Measurements from ENCODE around the gene LINC00237. TPM values are rescaled to one million over a fixed set of nuclear protein-coding genes. Genes with fewer than 3 reads are reported as not detected.

Gene LINC00237
- total and polyA plus RNA-seq, 2 experiments from 2014 or later = not detected

GRCh38 chr20:21114584-21114983 is 8.4 kb upstream of the LINC00237 start:
- Histone ChIP-seq H3K27me3 (peaks cover 22% of the 10 kb centered on the region), H3K4me3 (no peak overlapping the region), H3K9me3 (ENCODE audit: low read depth) (no peaks in the 10 kb centered on the region), H3K27ac (no peak overlapping the region), H3K4me1 (ENCODE audit: low read depth) (no peaks in the 10 kb centered on the region), H3K36me3 (no peaks in the 10 kb centered on the region)
- TF ChIP-seq, protein P1, sequence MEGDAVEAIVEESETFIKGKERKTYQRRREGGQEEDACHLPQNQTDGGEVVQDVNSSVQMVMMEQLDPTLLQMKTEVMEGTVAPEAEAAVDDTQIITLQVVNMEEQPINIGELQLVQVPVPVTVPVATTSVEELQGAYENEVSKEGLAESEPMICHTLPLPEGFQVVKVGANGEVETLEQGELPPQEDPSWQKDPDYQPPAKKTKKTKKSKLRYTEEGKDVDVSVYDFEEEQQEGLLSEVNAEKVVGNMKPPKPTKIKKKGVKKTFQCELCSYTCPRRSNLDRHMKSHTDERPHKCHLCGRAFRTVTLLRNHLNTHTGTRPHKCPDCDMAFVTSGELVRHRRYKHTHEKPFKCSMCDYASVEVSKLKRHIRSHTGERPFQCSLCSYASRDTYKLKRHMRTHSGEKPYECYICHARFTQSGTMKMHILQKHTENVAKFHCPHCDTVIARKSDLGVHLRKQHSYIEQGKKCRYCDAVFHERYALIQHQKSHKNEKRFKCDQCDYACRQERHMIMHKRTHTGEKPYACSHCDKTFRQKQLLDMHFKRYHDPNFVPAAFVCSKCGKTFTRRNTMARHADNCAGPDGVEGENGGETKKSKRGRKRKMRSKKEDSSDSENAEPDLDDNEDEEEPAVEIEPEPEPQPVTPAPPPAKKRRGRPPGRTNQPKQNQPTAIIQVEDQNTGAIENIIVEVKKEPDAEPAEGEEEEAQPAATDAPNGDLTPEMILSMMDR (IDR thresholded peaks at IDR 0.05; ENCODE audit: low read depth, low read length) = no peak
- DNase-seq (ENCODE audit: low read depth in 1 of 2, low spot score in 1 of 2) = no peak

GRCh38 chr20:21113697-21114096 is 7.5 kb upstream of the LINC00237 start:
- no peak overlapping the region for H3K27ac ChIP-seq
- no peaks in the 10 kb centered on the region for H3K36me3 ChIP-seq
- H3K4me3 ChIP-seq = no peak overlapping the region
- no peak for DNase-seq (ENCODE audit: low read depth in 1 of 2, low spot score in 1 of 2)
- no peaks in the 10 kb centered on the region for H3K4me1 ChIP-seq (ENCODE audit: low read depth)
- H3K27me3 ChIP-seq = peaks cover 29% of the 10 kb centered on the region
- no peaks in the 10 kb centered on the region for H3K9me3 ChIP-seq (ENCODE audit: low read depth)
- TF ChIP-seq, protein P1 (IDR thresholded peaks at IDR 0.05; ENCODE audit: low read depth, low read length) = no peak

DNA sequence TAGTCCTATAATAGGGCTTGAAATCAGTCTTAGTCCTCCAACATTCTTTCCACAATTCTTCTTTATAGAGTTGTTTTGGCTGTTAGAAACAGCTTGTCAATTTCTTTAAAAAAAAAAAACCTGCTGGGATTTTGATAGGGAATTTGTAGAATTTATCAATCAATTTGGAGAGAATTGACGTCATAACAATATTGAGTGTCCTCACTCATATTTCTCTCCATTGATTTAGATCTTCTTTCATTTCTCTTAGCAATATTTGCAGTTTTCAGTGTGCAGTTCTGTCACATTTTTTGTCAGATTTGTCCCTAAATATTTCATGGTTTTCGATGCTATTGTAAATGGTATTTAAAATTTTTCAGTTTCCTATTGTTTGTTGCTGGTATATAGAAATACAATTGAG is 5.3 kb upstream of the LINC00237 start:
- Histone ChIP-seq H3K27ac (no peak overlapping the region), H3K4me3 (no peak overlapping the region), H3K4me1 (ENCODE audit: low read depth) (no peaks in the 10 kb centered on the region), H3K27me3 (peaks cover 52% of the 10 kb centered on the region), H3K9me3 (ENCODE audit: low read depth) (no peaks in the 10 kb centered on the region), H3K36me3 (no peaks in the 10 kb centered on the region)
- no peak for DNase-seq (ENCODE audit: low read depth in 1 of 2, low spot score in 1 of 2)
- TF ChIP-seq, protein P1 (IDR thresholded peaks at IDR 0.05; ENCODE audit: low read depth, low read length) = no peak

DNA sequence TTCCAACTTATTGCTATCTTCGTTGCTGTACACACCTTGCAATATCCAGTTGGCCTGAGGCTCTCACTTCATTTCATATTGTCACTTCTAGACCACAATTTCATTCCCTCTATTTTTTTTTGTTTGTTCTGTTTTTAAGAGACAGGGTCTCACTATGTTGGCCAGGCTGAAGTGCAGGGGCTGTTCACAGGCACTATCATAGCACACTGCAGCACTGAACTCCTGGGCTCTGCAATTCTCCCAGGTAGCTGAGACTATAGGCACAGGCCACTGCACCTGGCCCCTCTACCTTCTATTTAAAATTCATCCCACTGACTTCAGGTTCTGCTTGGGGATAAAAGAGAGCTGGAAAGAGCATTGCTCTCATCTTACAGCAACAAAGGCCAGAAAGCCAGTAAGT is 4.7 kb upstream of the LINC00237 start:
- no peak overlapping the region for H3K27ac ChIP-seq
- H3K27me3 ChIP-seq = peaks cover 58% of the 10 kb centered on the region
- no peak overlapping the region for H3K4me3 ChIP-seq
- TF ChIP-seq, protein P1 (IDR thresholded peaks at IDR 0.05; ENCODE audit: low read depth, low read length) = no peak
- H3K9me3 ChIP-seq (ENCODE audit: low read depth) = no peaks in the 10 kb centered on the region
- H3K4me1 ChIP-seq (ENCODE audit: low read depth) = no peaks in the 10 kb centered on the region
- H3K36me3 ChIP-seq = no peaks in the 10 kb centered on the region
- DNase-seq (ENCODE audit: low read depth in 1 of 2, low spot score in 1 of 2) = no peak

DNA sequence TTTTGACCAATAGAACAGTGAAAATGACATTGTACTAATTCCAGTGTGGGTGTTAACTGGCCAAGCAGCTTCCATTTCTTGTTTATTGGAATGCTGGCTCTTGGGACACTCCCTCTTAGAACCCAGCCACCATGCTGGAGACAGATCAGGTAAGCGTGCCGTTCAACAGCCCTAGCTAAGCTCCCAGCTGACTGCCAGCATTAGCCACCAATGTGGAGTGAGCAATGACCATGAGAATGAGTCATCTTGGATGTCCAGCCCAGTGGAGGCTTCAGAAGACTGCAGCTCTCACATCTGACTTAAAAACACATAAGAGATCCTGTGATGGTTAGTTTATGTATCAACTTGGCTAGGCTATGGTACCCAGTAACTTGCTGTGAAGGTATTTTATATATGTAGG is 3.0 kb upstream of the LINC00237 start:
- H3K4me1 ChIP-seq (ENCODE audit: low read depth) = no peaks in the 10 kb centered on the region
- peaks cover 75% of the 10 kb centered on the region for H3K27me3 ChIP-seq
- DNase-seq (ENCODE audit: low read depth in 1 of 2, low spot score in 1 of 2) = no peak
- H3K36me3 ChIP-seq = no peaks in the 10 kb centered on the region
- TF ChIP-seq, protein P1 (IDR thresholded peaks at IDR 0.05; ENCODE audit: low read depth, low read length) = no peak
- H3K9me3 ChIP-seq (ENCODE audit: low read depth) = no peaks in the 10 kb centered on the region
- no peak overlapping the region for H3K27ac ChIP-seq
- no peak overlapping the region for H3K4me3 ChIP-seq

Data from cardiac muscle cell (in vitro differentiated cells and primary cell).